ENCODE data around the gene YBEY. TPM values are rescaled to one million over a fixed set of nuclear protein-coding genes. Genes with fewer than 3 reads are reported as not detected.

The YBEY gene
- total RNA-seq, 4 donors from 2014 or later = 6.1 to 16.3 (median 13.3) TPM

DNA sequence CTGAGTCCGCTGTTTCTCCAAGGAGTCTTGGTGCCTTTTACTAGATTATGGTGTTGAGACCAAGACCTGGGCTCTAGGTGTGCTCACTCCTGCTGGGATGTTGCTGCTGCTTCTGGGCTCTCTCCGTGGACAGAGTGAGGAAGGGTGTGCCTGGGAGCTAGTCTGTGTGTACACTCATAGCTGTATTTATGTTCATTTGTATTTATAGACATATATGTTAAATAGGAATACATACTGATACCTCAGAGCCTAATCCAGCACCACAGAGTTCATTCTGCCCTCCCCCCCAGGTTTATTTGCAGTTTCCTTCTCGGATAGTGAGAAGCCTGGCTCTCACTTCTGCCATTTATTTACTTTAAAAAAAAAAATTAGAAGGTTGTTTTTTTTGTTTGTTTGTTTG is 50.5 kb downstream of the YBEY start:
- H3K4me3 ChIP-seq = no peak overlapping the region
- no peak for ATAC-seq
- WGBS, 2 donors (ENCODE audit: low coverage in 1 of 2) = 94 to 100% methylated on average over 2 to 3 of the region's 3 CpGs
- H3K9me3 ChIP-seq = no peaks in the 10 kb centered on the region
- no peak overlapping the region for H3K27ac ChIP-seq
- H3K4me1 ChIP-seq = no peaks in the 10 kb centered on the region
- TF ChIP-seq CTCF (IDR thresholded peaks at IDR 0.05) (no peak), POLR2AphosphoS5 (IDR thresholded peaks at IDR 0.05) (no peak), POLR2A (IDR thresholded peaks at IDR 0.05) (no peak), EP300 (IDR thresholded peaks at IDR 0.05) (no peak)
- peaks cover 0 to 88% of the 10 kb centered on the region in 2 donors for H3K36me3 ChIP-seq
- no peaks in the 10 kb centered on the region for H3K27me3 ChIP-seq

DNA sequence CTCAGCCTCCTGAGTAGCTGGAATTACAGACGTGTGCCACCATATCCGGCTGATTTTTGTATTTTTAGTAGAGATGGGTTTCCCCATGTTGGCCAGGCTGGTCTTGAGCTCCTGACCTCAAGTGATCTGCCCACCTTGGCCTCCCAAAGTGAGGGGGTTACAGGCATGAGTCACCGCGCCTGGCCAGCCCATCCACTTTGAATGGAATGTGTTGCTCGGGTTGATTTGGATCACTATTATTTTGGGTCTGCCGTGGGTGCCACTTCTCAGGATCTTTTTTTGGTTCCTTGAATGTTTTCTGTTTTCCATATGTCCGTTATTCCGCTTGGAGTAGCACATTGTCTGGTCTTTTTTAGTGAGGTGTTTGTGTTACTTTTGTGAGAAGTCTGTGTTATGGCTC is 54.9 kb downstream of the YBEY start:
- Histone ChIP-seq H3K27me3 (no peaks in the 10 kb centered on the region), H3K4me1 (no peaks in the 10 kb centered on the region), H3K36me3 (peaks cover 0 to 74% of the 10 kb centered on the region in 2 donors), H3K27ac (no peak overlapping the region), H3K9me3 (no peaks in the 10 kb centered on the region), H3K4me3 (no peak overlapping the region)
- no peak for ATAC-seq
- no peak for TF ChIP-seq EP300 (IDR thresholded peaks at IDR 0.05)
- no peak for TF ChIP-seq POLR2AphosphoS5 (IDR thresholded peaks at IDR 0.05)
- TF ChIP-seq POLR2A (IDR thresholded peaks at IDR 0.05) = no peak
- no peak for TF ChIP-seq CTCF (IDR thresholded peaks at IDR 0.05)
- WGBS, 2 donors (ENCODE audit: low coverage in 1 of 2) = 82 to 89% methylated on average over 4 to 6 of the region's 8 CpGs

DNA sequence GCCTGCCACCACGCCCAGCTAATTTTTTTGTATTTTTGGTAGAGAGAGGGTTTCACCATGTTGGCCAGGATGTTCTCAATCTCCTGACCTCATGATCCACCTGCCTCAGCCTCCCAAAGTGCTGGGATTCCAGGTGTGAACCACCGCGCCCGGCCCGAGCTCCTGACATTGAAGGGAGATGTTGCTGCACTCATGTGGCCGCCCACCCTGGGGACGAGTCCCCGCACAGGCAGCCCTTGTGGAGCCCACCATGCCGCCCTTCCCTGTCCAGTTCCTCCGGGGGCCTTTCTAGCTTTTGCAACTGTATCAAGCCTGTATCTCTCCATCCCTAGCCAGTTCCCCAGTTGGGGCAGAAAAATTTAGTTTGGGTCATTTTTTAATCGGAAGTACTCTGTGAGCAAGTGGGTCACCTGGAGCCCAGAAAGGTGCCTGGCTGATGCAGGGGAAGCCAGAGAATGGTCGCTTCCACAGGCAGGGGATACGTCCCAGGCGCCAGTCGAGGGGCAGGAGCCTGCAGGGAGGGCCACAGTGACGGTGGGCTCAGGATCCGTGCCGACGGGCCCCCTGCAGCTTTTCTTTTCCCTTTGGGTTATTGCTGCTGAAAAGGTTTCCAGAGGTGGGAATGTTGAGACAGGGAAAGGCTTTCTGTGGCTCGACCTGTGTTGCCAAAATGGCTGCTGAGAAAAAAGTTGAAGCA is 58.2 kb downstream of the YBEY start:
- no peaks in the 10 kb centered on the region for H3K9me3 ChIP-seq
- WGBS, 2 donors (ENCODE audit: low coverage in 1 of 2) = 83 to 93% methylated on average over 3 to 11 of the region's 20 CpGs
- H3K27ac ChIP-seq = no peak overlapping the region
- no peak for TF ChIP-seq POLR2AphosphoS5 (IDR thresholded peaks at IDR 0.05)
- TF ChIP-seq CTCF (IDR thresholded peaks at IDR 0.05) = no peak
- no peak for TF ChIP-seq EP300 (IDR thresholded peaks at IDR 0.05)
- no peak for TF ChIP-seq POLR2A (IDR thresholded peaks at IDR 0.05)
- no peak overlapping the region for H3K4me3 ChIP-seq
- H3K36me3 ChIP-seq = peaks cover 0 to 74% of the 10 kb centered on the region in 2 donors
- no peaks in the 10 kb centered on the region for H3K4me1 ChIP-seq
- H3K27me3 ChIP-seq = no peaks in the 10 kb centered on the region
- no peak for ATAC-seq

GRCh38 chr21:46345861-46346260 is 59.7 kb downstream of the YBEY start:
- peaks cover 0 to 75% of the 10 kb centered on the region in 2 donors for H3K36me3 ChIP-seq
- 100% methylated on average over 1 of the region's 14 CpGs; no CpG with 5 or more reads in 1 of the 2 donors for WGBS, 2 donors (ENCODE audit: low coverage in 1 of 2)
- H3K27me3 ChIP-seq = no peaks in the 10 kb centered on the region
- H3K4me1 ChIP-seq = no peaks in the 10 kb centered on the region
- no peak for ATAC-seq
- no peak for TF ChIP-seq CTCF (IDR thresholded peaks at IDR 0.05)
- TF ChIP-seq POLR2AphosphoS5 (IDR thresholded peaks at IDR 0.05) = no peak
- no peak for TF ChIP-seq EP300 (IDR thresholded peaks at IDR 0.05)
- TF ChIP-seq POLR2A (IDR thresholded peaks at IDR 0.05) = no peak
- no peak overlapping the region for H3K27ac ChIP-seq
- H3K4me3 ChIP-seq = no peak overlapping the region
- no peaks in the 10 kb centered on the region for H3K9me3 ChIP-seq
